ENCODE measurements around the gene LRMDA.

Gene LRMDA

DNA sequence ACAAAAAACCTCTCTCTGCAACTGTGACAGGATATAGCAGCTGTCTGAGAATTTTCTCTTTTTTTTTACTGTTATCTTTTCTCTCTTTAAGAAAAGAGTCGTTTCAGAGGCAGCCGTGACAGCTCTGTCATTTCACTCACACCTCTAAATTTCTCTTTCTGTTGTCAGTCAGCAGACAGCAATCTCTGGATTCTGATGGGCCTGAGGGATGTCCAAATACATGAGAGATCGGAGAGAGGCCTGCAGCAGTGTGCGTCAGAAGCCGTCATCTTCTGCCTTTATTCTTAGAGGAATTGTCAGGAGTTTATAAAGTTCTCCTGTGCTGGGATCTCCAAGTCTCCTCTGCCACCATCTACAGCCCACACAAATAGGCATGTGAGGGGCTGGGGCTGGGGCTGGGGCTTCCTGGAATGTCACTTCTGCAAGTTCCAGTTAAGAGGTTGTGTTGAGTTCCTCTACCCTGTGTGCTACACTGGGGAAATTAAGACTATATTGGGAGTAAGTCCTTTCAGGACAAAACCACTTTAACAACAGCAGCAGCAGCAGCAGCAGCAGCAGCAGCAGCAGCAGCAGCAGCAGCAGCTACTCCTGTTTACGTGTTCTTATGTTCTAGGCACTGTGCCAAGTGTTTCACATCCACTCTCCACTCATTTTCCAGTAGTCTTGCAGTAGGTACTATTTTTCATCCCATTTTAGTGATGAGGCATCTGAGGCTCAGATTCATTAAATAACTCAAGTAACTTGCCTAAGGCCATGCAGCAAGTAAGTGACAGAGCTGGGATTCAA, 541.3 kb downstream of the LRMDA start:
- peak; percentile 38 for DNase-seq

DNA sequence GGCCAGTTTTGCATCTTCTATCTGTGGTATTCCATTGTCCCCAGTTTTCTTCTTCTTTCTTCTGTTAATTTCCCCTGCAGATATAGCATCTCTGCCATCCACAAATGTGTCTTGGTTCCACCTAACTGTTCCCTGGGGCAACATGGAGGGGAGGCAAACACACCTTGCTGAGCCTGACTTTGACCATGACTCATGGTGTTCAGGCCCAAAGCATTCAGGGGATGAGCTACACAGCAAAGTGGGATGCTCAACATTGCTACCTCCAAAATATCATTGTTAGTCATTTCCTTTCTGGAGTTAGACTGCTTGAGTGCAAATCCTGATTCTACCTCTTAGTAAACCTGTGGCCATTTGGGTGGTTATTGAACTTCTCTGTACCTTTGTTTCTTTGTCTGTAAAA, 542.7 kb downstream of the LRMDA start:
- no peak for DNase-seq

DNA sequence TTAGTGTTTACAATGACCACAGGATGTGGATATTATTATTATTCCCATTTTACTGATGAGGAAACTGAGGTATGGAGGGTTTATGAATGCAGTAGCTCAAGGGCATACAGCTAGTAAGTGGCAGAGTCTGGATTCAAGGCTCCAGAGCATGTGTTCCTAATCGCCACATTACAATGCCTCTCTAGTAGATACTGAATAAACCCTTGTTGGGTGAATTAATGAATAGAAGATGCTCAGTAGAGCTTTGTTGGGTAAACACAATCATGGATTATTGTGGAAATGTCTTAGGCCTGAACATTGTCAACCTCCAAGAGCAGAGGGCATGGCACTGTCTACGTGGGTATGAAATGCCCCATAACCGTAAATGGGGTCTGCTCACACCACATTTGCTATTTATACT, 545.3 kb downstream of the LRMDA start:
- no peak for DNase-seq

DNA sequence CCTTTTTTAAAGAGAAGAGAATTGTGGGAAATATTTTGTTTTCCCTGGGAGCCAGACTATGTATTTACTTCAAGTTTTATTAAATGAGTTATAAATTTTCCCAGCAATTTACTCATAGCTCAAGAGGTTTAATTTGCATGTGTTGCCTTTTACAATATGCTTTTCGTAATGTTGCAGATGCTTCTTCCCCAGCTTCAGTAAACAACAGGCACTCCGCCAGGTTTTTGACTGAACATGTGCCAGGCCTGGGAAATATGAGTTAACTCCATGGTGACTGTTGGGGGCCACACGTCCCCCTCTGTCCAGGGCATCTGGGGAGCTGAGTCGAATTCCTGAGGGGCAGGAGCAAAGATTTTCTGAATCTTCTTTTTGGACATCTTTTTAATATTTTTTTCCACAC, 545.7 kb downstream of the LRMDA start:
- DNase-seq = no peak

DNA sequence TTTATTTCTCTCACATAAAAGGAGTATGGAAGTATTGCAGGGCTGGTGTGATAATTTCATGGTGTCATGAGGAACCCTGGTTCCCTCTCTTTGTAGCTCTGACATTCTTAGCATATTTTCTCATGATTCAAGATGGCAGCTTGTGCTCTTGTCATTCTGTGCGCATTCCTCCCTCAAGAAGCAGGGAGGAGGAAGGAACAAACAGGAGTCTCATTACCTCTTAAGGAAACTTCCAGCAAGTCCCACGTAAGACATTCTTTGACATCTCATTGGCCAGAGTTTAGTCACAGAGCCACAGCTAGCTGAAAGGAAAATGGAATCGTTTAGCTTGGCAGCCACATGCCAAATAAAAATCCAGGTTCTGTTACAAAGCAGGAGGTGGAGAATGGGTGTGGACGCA, 546.8 kb downstream of the LRMDA start:
- no peak for DNase-seq

DNA sequence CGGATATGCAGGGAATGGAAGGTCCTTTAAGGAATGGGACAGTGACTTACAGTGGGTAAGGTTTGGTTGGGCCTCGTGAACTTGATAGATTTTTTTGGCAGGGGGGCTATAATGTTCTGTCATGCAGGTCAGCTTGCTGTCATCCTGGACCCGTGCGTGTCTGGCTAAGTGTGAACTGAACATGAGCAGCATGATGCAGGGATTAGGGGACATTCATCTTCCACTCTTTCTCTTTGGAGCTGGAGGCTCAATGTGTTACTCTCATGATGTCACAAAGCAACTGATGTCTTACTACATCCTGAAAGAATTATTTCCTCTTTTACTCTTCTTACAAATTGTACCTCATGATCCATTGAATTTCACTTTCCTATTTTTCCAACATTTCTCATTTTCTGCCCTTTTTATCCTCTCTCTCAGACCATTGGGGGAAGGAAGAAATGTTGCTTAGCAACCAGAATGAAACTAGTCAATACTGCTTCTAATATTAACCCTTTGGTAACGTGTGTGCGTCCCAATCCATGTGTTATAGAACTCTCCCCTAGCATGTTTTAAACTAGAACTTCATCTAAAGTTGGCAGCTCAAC, 549.1 kb downstream of the LRMDA start:
- DNase-seq = no peak

DNA sequence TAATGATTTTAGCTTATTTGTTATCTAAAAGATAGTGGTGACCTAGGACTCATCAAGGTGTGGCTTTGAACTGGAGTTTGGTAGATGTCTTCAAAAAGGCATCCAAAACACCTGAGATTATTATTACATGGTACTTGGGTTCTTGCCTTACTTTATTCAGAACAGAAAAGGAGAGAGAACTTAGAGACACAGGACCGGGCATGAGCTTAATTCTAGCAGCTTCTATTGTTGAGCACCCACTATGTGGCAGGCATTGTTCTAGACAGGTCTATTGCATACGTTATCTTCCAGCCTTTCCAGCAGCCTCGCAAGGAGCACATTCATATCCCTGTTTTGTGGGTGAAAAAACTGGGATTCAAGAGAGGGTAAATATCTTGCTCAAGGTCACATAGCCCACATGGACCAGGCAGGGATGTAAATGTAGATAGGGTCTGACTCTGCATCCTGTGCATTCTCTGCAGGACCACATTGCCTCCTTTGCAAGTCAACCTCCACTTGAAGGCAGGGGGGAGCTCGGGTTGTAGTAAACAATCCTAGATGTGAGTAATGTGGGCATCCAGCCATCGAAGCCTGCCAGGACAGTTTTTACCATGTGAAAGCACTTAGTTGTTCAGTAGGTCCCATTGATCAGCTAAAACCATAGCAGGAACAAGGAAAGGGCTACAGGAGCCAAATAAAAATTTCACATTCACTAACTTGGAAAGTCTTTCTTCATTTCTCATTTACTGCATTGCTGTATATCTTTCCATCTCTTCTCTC, 551.4 kb downstream of the LRMDA start:
- no peak for DNase-seq

DNA sequence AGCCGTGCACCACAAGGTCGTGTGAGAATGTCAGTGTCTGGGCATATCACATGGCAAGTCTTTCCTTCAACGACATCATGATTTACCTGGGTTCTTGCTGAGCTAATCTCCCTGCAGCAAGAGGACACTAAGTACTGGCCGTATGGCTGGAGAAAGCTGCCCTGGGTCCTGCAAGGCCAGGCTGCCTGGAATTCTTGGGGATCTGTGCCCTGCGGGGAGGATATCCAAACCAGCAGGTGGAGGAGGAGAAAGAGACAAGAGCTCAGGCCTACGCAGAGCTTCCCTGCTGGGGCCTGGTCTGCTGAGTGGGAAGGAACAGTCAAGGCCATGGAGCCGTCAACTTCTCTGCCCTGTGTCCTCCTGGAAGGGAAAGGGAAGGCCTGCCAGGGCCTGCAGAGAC, 552.6 kb downstream of the LRMDA start:
- no peak for DNase-seq

DNA sequence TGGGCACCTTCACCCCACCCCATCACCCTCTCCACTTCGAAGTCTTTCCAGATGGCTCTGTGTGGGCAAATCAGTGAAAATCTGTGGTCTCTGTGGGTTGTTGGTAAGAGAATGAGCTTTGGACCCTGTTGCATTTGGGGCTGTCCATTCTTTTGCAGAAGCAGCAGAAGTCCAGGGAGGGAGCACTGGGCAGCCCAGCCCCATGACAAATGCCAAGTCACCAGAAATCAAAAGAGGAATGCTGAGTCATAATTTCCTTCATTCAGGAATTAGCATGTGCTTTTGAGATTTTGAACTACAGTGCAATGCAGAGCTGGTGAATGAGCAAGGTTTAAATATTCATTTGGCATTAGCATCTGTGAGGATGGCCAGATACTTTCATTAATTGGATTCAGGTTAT, 556.2 kb downstream of the LRMDA start:
- no peak for DNase-seq

DNA sequence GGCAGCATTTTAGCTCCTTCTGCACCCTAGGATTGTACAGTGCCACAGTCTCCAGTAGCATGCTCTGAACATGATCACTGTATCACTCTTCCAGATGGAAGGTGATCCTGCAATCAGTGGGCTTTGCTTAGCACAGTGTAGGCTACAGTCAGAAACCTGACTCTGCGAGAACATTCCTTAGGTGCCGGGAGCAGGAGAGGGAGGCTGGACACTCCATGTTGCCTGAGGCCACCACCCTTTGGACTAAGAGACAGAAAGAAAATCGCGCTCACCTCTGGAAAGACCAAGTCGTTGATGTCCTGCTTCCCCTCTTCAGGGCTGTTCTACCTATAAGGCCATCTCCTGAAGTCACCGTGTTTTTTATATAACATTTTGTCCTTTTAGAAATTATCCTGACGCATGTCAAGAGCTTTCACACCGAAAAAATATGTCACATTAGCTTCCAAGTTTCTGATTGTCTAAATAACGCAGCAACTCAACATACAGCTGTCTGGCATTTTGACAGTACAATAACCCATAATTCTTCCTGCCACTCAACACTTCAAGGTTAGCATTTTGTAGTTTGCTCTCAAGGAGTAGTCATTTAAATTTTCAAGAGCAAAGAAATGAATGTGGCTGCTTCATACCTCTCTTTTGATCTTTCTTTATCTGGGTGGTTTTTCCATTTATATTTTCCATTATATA, 563.1 kb downstream of the LRMDA start:
- no peak for DNase-seq

DNA sequence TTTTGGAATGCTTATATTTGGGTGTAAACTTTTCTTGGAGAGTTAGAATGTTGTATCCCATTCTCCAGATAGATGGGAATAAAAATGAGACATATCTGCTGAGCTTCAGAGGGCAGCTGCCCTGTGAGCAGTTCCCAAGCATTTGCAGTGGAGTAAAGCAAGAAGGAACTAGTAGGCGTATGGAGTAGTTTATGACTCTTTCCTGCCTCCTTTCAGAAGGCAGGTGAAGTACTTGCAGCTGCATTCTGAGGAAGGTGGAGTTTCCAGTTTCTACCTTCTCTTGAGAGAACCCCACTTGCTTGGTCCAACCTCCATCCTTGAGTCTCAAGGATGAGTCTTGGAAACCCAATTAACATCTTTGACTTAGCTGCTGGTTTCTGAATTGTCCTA, 563.6 kb downstream of the LRMDA start:
- DNase-seq = no peak

DNA sequence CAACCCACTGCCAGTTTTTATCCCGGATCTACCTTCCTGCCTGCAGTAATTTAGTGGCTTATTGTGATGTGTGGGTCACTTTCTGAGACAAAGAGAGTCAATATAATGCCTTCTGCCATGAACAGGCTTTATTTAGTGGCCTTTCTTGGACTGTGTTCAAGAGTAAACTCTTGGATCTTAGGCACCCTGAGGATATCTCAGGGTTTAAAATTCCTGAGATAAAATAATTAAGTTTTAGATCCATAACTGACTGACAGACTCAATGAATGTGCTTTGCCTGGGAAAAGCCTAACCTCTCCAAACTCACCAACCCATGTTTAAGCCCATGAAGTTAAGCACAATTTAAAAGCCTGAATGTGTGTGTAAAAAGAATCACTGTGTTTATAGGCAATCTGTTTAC, 564.3 kb downstream of the LRMDA start:
- no peak for DNase-seq

DNA sequence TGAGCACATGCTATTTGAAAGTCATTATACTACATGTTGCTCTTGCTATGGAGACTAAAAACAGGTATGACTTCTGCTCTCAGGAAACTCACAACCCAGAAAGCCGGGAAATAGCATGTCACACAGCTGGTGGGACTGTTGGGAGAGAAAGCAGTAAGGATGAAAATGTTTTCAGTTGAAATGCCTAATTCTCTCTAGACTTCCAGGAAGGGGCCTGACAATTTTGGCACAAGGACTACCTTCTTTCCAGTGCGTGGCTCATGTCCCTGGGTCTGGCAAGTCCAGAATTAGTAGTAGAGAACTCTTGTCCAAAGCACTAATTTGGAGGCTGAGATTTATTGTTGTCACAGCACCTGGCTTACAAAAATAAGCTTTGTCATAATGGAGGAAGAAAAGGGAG, 567.6 kb downstream of the LRMDA start:
- no peak for DNase-seq

DNA sequence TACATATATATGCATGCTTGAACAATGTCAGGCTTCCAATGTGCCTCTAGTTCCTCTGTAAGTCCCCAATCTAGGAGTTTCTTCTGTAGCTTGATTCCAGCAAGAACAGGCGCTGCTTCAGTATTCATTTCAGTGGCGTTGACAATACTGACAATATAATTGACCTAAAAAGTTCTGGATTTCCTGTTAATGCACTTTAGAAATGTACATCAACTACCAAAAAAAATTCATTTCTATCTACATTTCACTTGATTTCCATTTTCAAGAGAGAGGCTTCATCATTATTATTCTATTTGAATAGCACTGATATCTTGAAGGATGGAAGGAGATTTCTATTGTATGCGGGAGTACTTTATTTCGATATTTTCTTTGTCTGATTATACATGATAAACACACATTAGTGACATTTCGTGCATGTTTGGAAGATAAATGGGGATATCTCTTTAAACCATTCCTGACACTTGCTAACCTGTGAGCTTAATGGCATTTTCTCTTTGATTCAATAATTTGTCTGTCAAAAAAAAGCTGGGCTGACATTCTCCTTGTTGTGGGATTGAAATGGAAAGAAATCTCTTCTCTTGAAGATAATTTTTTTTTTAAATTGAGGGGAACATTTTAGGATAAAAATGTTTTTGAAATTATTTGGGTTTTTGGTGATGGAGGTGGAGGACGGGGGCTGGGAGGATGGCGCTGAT, 568.2 kb downstream of the LRMDA start:
- DNase-seq = no peak

DNA sequence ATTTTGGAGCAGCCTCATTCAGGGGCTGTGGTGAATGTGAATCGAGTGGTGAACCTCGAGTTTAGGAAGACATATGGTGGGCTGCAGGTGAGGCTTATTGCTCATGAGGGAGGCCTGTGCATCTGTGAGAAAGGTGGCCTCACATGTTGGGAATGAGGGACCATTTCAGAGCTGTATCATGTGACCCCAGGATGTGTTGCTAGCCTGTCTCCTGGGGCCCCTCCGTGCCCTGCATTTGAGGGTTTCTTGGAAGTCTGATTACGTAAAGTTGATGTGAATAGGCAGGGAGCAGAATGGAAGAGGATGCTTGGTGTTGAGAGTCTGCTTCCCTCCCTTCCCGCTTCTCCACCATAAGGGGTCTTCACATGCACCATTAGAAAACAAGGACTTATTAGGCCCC, 569.1 kb downstream of the LRMDA start:
- DNase-seq = no peak

DNA sequence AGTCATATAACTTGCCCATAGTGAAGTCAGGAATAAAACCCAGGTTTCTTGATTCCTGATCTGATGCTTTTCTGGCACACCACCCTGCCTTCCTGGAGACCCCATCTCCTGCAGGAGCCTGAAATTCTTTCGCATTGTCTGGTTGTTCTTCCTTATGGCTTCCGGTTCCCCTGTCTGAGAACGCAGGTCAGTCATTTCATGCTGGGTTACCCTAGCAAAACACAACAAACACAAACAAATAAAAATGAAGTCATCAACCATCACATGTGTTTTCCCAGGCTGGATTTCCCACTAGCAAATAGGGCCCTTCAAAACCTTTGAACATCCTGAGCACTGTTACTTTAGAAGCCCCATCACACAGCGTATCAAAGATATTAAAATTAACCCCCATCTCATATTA, 569.6 kb downstream of the LRMDA start:
- no peak for DNase-seq

DNA sequence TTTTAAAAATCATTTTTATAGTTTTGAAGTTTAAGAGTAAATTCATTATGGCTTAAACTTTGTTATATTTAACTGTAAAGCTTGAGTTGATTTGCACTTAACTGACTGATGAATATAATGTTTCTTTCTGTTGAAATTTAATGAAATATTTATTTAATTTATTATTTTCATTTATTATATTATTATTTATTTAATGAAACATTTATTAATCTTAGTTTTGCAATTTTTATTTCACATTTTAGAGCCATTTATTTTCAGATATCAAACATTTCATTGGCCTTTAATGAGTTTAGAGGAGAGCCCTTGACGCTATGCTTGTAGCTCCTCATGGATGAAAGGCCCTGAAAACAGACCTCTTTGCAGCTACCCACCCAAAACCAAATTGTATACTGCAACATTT, 570.0 kb downstream of the LRMDA start:
- no peak for DNase-seq

DNA sequence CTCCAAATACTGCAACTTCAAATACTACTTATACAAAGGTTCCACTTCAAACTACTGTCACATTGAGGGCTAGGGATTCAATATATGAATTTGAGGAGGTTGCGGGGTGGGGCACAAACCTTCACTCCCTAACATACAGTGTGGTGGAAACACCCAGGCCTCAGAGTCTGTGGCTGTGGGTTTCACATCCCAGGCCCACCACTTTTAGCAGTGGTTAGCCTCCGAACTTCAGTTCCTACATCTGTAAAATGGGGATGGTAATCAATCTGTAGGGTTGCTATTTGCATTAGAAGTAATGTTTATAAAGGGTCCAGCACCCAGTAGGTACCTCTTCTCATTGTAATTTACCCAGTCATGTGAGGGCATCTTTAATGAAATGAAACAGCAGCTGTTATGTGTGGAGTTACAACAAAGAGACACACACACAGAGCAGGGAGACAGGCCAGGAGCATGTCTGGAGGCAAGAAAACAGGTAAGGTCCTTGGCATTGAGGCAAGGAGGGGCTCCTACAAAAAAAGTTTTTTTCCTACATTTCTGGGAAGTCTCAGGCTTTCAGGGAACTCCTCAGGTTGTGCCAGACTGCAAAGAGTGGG, 570.9 kb downstream of the LRMDA start:
- no peak for DNase-seq

DNA sequence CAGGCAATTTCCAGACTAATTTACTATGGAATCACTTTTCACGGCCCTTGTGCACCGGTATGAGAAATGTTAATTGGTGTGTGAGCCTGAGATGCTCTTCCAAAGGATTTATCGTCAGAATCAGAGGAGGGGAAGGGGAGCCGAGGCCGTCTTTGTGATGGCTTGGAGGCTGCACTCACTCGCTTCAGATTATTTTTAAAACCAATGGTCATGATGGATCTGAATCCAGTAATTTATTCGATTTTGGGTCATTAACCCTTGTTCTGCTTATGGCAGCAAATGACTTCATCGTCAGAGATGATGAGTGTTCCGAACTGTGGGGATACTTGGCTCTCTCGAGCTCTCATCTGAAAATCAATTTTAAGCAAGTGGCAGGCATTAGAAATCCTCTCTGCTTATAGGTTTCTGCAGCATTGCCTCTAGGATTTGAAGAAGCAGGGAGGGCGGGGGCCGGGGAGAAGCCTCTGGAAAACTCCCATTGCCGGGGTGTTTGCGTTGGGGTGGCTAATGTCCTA, 576.3 kb downstream of the LRMDA start:
- DNase-seq = no peak

DNA sequence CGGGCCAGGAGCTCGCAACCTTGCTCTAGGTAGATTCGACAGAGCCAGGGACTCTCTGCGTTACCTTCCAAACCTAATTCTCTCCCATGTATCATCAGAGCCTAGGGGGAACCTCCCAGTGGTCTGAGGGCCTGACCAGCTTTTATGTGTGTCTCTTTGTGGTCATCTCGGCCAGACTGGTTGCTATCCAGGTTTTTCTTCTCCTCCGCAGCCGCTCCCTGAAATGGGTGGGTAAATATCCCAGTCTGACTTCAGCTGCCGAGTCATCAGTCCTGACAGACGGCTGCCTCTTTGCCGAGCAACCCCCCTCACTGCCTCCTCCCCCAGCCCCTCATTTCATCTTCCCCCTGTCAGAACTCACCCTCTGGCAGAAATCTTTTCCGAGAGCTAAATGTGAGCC, 578.1 kb downstream of the LRMDA start:
- DNase-seq = no peak

DNA sequence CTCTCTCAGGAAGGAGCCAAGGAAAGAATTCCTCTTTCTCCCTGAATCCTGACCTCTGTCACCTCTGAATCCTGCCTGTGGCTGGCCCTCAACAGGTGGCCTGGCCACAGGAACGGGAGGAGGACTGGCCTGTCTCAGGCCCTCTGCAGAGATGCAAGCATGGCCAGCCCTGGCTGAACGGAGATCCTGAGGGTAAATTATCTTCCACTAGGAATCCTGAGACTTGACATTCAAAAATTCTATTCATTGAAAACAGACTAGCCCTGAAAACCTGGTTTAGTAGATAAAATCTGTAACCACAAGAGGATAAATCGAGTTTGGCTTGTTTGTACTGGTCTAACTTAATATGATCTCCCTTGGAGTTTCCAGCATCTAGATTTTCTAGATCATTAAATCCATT, 579.3 kb downstream of the LRMDA start:
- DNase-seq = no peak

DNA sequence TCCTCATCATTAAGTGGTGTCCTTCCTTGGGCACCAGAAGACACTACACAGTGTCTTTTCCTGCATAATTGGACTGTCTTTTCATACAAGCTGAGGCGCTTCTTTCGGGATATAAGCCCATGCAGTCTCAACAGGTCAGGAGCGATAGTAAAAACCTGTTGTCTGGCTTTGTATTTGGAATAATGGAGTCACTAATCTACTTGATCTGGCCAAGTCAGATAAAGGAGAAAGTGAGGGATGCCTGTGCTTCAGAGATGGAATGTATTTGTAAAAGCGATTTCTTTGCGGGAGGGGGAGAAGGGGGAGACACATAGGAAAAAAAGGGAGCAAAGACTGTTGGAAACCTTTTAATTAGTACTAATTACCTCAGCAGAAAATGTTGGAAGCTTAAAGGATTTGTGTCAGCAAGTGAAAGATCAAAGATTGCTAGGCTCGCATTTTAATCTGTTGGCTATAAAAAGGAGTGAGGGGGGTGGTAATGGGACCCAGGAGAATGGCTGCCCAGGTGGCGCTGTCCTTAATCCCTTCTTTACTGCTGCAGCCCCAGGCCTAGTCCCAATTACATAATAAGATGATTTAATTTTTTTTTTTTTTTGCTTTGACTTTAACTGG, 581.4 kb downstream of the LRMDA start:
- DNase-seq = peak; percentile 97

Data from NCI-H82 (cell line).